Endothelial cell of umbilical vein (primary cell): ENCODE measurements around the gene DAP. TPM values are rescaled to one million over a fixed set of nuclear protein-coding genes. Genes with fewer than 3 reads are reported as not detected.

Experiments used
- Bru-seq: library from RNA; stranded (reverse); fragments of 400-500 nt; gene quantifications from one replicate; lab custom pipeline; 2021; lab: Mats Ljungman, UMichigan
- BruChase-seq, 2 experiments: library from RNA; stranded (reverse); fragments of 400-500 nt; gene quantifications; one replicate each; lab custom pipeline; 2021; lab: Mats Ljungman, UMichigan
- BruUV-seq: library from RNA; stranded (reverse); fragments of 400-500 nt; replicated peaks from 2 replicates; lab custom pipeline; 2021; lab: Mats Ljungman, UMichigan
- CTCF ChIA-PET: fragments of 300-600, 350-600 bp; sonication (Branson Sonifier 250); formaldehyde crosslinking; loops from one replicate; lab custom pipeline; 2021; ENCODE audit warnings: antibody characterized with exemption, inconsistent platforms; lab: Charles Lee
- POLR2A ChIA-PET: fragments of 300-600, 350-600 bp; sonication (Branson Sonifier 250); formaldehyde crosslinking; loops from one replicate; lab custom pipeline; 2021; ENCODE audit warnings: antibody characterized with exemption, inconsistent platforms; lab: Charles Lee
- DNase-seq: peaks from one replicate; pipeline ENCODE4 v3.0.0-alpha.2; 2011; ENCODE audit warnings: low read depth, low spot score
- FAIRE-seq: peaks from 2 replicates; lab custom pipeline; 2011; peaks lifted over from hg19 to GRCh38; lab: Jason Lieb, UNC
- H2AFZ ChIP-seq: 2 replicates; pipeline ENCODE4 v1.6.0; 2012; ENCODE audit warnings: low read depth, low read length, control low read depth, inconsistent platforms
- H3K27ac ChIP-seq: 2 replicates; pipeline ENCODE4 v1.5.1; 2011; ENCODE audit warnings: low read depth, mild to moderate bottlenecking, control low read depth, low read length, moderate library complexity; ENCODE audit not compliant: insufficient read depth
- H3K27me3 ChIP-seq, 2 experiments: 2 replicates each; pipeline versions ENCODE4 v1.6.0 to v1.6.1; 2011; ENCODE audit warnings: low read length in 2 of 2, mixed read lengths in 1 of 2; ENCODE audit not compliant: control insufficient read depth in 2 of 2, insufficient read depth in 2 of 2
- H3K36me3 ChIP-seq, 2 experiments: 2 replicates in 1 of 2; 3 replicates in 1 of 2; pipeline ENCODE4 v1.5.1; 2011; ENCODE audit warnings: low read length in 2 of 2, mild to moderate bottlenecking in 1 of 2, moderate library complexity in 1 of 2; ENCODE audit not compliant: control insufficient read depth in 2 of 2, insufficient read depth in 2 of 2; ENCODE audit errors: extremely low read depth in 1 of 2
- H3K4me1 ChIP-seq: 3 replicates; pipeline ENCODE4 v1.5.1; 2011; ENCODE audit warnings: mild to moderate bottlenecking, low read length; ENCODE audit not compliant: control insufficient read depth, insufficient read depth; ENCODE audit errors: extremely low read depth
- H3K4me2 ChIP-seq: 2 replicates; pipeline ENCODE4 v1.6.1; 2011; ENCODE audit warnings: low read length, control low read depth, mixed read lengths; ENCODE audit not compliant: insufficient read depth
- H3K4me3 ChIP-seq, 3 experiments: fragments of 200-600 bp in 1 of 3; sonication (generic), shearing (Covaris generic) in 1 of 3; replicated peaks in 1 of 3; 2 replicates each; pipeline ENCODE4 v1.5.1; 2011 to 2016; ENCODE audit warnings: control low read depth in 3 of 3, low read length in 3 of 3, mild to moderate bottlenecking in 2 of 3, inconsistent platforms in 1 of 3, low read depth in 1 of 3, moderate library complexity in 1 of 3; ENCODE audit not compliant: insufficient read depth in 1 of 3
- H3K79me2 ChIP-seq: 2 replicates; pipeline ENCODE4 v1.6.0; 2012; ENCODE audit warnings: low read length, inconsistent platforms; ENCODE audit not compliant: control insufficient read depth, insufficient read depth
- H3K9ac ChIP-seq: replicated peaks from 2 replicates; pipeline ENCODE3; 2011; ENCODE audit warnings: low read length, control low read depth; ENCODE audit not compliant: insufficient read depth; ENCODE audit errors: extremely low read depth
- H3K9me1 ChIP-seq: replicated peaks from 3 replicates; pipeline ENCODE4 v1.6.0; 2011; ENCODE audit warnings: mild to moderate bottlenecking, low read length; ENCODE audit not compliant: control insufficient read depth, insufficient read depth; ENCODE audit errors: extremely low read depth
- H3K9me3 ChIP-seq: replicated peaks from 2 replicates; pipeline ENCODE4 v1.5.1; 2012; ENCODE audit warnings: low read length, inconsistent platforms; ENCODE audit not compliant: control insufficient read depth, insufficient read depth
- H4K20me1 ChIP-seq: replicated peaks from 2 replicates; pipeline ENCODE3; 2011; ENCODE audit warnings: mild to moderate bottlenecking, low read length; ENCODE audit not compliant: control insufficient read depth, insufficient read depth; ENCODE audit errors: extremely low read depth
- CTCF ChIP-seq, 2 donors: IDR thresholded peaks; 1 replicate in 1 of 2; 2 replicates in 1 of 2; pipeline ENCODE4 v1.5.1; 2011; ENCODE audit warnings: low read length in 2 of 2, mild to moderate bottlenecking in 2 of 2, moderate library complexity in 2 of 2, control low read depth in 1 of 2, inconsistent platforms in 1 of 2, low read depth in 1 of 2; ENCODE audit not compliant: insufficient read depth in 1 of 2; ENCODE audit errors: extremely low read depth in 1 of 2
- EZH2 ChIP-seq: IDR thresholded peaks from 2 replicates; pipeline ENCODE4 v1.6.1; 2012; ENCODE audit warnings: borderline replicate concordance, low read depth, mild to moderate bottlenecking, moderate library complexity, low read length, inconsistent platforms; ENCODE audit not compliant: severe bottlenecking
- FOS ChIP-seq: IDR thresholded peaks from 2 replicates; pipeline ENCODE4 v1.6.1; 2011; ENCODE audit warnings: mild to moderate bottlenecking, low read length, moderate library complexity, borderline replicate concordance; ENCODE audit not compliant: insufficient read depth
- GATA2 ChIP-seq: IDR thresholded peaks from 2 replicates; pipeline ENCODE4 v1.7.0; 2011; ENCODE audit warnings: low read depth, mild to moderate bottlenecking, moderate library complexity, mixed read lengths, low read length; ENCODE audit not compliant: insufficient read length, insufficient read depth
- JUN ChIP-seq: IDR thresholded peaks from 2 replicates; pipeline ENCODE4 v1.6.1; 2011; ENCODE audit warnings: borderline replicate concordance, low read depth; ENCODE audit not compliant: insufficient read length, insufficient read depth
- MAX ChIP-seq: IDR thresholded peaks from 2 replicates; pipeline ENCODE4 v1.6.1; 2011; ENCODE audit not compliant: insufficient read depth, insufficient read length
- MYC ChIP-seq: IDR thresholded peaks from one replicate; pipeline ENCODE4 v1.6.1; 2011; ENCODE audit warnings: mild to moderate bottlenecking, low read depth, low read length
- POLR2A ChIP-seq: IDR thresholded peaks from 2 replicates; pipeline ENCODE4 v1.6.1; 2012; ENCODE audit warnings: low read depth, mild to moderate bottlenecking, control low read depth, low read length
- POLR2AphosphoS5 ChIP-seq: IDR thresholded peaks from 2 replicates; pipeline ENCODE4 v1.6.1; 2012; ENCODE audit warnings: low read depth, mild to moderate bottlenecking, control low read depth, low read length, moderate library complexity; ENCODE audit not compliant: insufficient read depth
- dilution Hi-C: fragments of 300-500 bp; cut with MboI; formaldehyde crosslinking; loops from one replicate; pipeline ENCODE4 v1.15.0; 2019; ENCODE audit warnings: low sequenced_read_pairs; ENCODE audit not compliant: extremely low pct_ligation_motif_present
- intact Hi-C: fragments of 100-400 bp; cut with micrococcal nuclease; formaldehyde crosslinking; loops from one replicate; pipeline ENCODE4 v1.10.0; 2022
- long read RNA-seq: library from polyadenylated mRNA; stranded (forward); transcript quantifications from one replicate; pipeline ENCODE4 v2.0.0, GENCODE V29; 2021
- polyA minus RNA-seq, 3 experiments: library from RNA; depleted of rRNA, polyadenylated mRNA; stranded (reverse); fragments of >200 nt; gene quantifications; 1 replicate in 1 of 3; 2 replicates in 2 of 3; pipeline ENCODE4 v1.2.3, GENCODE V29; 2011
- polyA plus RNA-seq, 4 experiments: library from polyadenylated mRNA; depleted of rRNA in 3 of 4; stranded (reverse) in 3 of 4; unstranded in 1 of 4; fragments of >200 nt; gene quantifications; 2 replicates each; pipeline versions ENCODE4 v1.2.1 to v1.2.3, GENCODE V29; 2011 to 2012; ENCODE audit warnings: missing spikeins in 1 of 4
- total RNA-seq: library from RNA; stranded (reverse); gene quantifications from 2 replicates; pipeline ENCODE4 v1.2.3, GENCODE V29; 2021

DAP gene
- 173 and 188 TPM in 2 replicates for total RNA-seq
- polyA plus RNA-seq: 67.8 and 79.8 TPM in 2 replicates
- 145 and 148 TPM in 2 replicates for polyA plus RNA-seq (2011; cell fraction: cytosol; rRNA removed)
- 55.4 and 61.0 TPM in 2 replicates for polyA plus RNA-seq (2011; cell fraction: nucleus; rRNA removed)
- polyA plus RNA-seq (2012): 122 and 159 TPM in 2 replicates
- polyA minus RNA-seq: 59.3 and 62.1 TPM in 2 replicates
- polyA minus RNA-seq (2011; cell fraction: cytosol; rRNA and poly(A)+ RNA removed): 55.1 TPM
- 38.2 and 39.1 TPM in 2 replicates for polyA minus RNA-seq (2011; cell fraction: nucleus; rRNA and poly(A)+ RNA removed)
- Bru-seq, nascent RNA: percentile 91 among the genes with signal in this experiment
- BruChase-seq, experiment 1, labeled RNA remaining after a 6-hour chase: percentile 84 among the genes with signal in this experiment
- BruChase-seq, experiment 2, labeled RNA remaining after a 2-hour chase: percentile 82 among the genes with signal in this experiment
- long read RNA-seq, transcript DAP-201 (4 exons, 2,339 nt): major isoform, 461 of 521 reads
- long read RNA-seq, partial matches to known transcripts: 4 of 521 reads
- long read RNA-seq, other reads (novel, unspliced or antisense): 50 of 521 reads

- Histone ChIP-seq H3K79me2 (peaks cover 43% of the 10 kb centered on the region), H3K36me3 (no peaks in the 10 kb centered on the region), H2AFZ (peak within 1 kb of the TSS; percentile 55), H3K9ac (peak within 1 kb of the TSS; percentile 86), H3K9me3 (no peaks in the 10 kb centered on the region), H3K27me3 (no peaks in the 10 kb centered on the region), H3K9me1 (no peaks in the 10 kb centered on the region), H4K20me1 (no peaks in the 10 kb centered on the region), H3K4me1 (peaks cover 24% of the 10 kb centered on the region), H3K4me3 (peak within 1 kb of the TSS; percentile 62 to 95 (median 84)), H3K27ac (peak within 1 kb of the TSS; percentile 81), H3K4me2 (peak within 1 kb of the TSS; percentile 95)
- DNase-seq: peak; percentile 85
- intact Hi-C loops: loop anchor here (1.0 to 5.0 kb wide), 4 partner anchors 56 to 309 kb away; no protein-coding TSS in a partner anchor
- TF ChIP-seq GATA2 (no peak), POLR2AphosphoS5 (peak; percentile 76), POLR2A (peak; percentile 59), CTCF (IDR thresholded peaks at IDR 0.05; ENCODE audit: extremely low read depth in 1 of 2, insufficient read depth in 1 of 2, low read depth in 1 of 2, low read length in 2 of 2) (no peak), MYC (no peak), JUN (no peak), EZH2 (no peak), MAX (no peak), FOS (no peak)
- no peak for FAIRE-seq
- ChIA-PET CTCF (interaction anchor here (0.7 to 2.2 kb wide), 5 partner anchors 12 to 66 kb away, joined by 3 to 14 read pairs (median 5); no protein-coding TSS in a partner anchor), POLR2A (no interaction called here)
- BruUV-seq: no TSS peak
- dilution Hi-C loops: no loop called here
Observed at GRCh38 chr5:10761185-10761932, at the start of gene DAP. Gene DAP, minus strand, starts transcription at chr5:10761234. Its CDS starts 166 bp downstream, at chr5:10761068.
